EH (cell line): ENCODE measurements around the gene GSTP1.
"Not testable (repeated sequence)": the region's sequence is repeated elsewhere in the genome, so short reads cannot be mapped to it uniquely, and the experiment has no call there.

Source experiments
- DNase-seq: peaks from one replicate; pipeline ENCODE4 v3.0.0-alpha.2; 2015; ENCODE audit warnings: low read depth

GSTP1 gene

DNA sequence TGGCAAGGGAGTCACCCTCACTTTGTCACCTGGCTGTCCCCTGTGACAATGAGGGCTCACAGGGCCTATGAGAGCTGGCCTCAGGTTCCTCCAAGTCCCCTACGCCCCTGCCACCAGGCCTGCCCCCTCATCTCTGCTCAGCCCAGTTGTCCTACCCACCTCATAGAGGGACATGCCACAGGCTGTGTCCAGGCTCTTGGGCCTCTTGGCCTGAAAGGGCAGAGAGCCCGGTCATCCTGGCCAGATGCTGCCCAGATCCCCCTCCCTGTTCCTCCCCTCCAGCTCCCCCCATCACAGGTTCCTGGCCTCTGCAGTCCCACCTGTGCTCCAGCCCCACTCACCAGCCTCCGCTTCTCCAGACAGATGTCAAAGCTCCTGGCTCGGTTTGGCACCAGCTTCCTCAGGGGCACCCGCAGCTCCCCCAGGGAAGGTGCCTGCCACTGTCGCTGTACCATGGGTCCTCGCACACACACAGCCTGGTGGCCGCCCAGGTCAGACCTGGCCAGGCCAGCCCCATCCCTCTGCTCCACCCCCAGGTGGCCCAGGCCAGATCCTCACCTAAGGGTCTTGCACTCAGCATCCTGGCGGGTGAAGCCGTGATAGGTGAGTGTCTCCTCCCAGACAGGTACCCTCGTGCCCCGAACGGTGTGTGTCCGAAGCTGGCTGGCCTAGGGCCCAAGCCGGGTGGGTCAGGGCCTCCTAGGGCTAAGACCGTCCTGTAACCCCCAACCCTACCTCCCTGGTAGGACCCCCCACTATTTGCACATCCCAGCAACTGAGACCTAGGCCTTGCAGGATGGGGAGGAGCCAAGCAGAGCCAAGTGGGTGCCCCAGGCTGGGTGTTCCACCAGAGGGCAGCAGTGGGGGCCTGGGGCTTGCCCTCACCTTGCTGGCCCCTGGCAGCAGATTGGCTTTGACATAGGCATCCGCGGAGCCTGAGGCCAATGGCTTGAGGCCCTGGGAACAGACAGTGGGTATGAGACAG is 31.4 kb downstream of the GSTP1 start:
- peak; percentile 24 for DNase-seq

DNA sequence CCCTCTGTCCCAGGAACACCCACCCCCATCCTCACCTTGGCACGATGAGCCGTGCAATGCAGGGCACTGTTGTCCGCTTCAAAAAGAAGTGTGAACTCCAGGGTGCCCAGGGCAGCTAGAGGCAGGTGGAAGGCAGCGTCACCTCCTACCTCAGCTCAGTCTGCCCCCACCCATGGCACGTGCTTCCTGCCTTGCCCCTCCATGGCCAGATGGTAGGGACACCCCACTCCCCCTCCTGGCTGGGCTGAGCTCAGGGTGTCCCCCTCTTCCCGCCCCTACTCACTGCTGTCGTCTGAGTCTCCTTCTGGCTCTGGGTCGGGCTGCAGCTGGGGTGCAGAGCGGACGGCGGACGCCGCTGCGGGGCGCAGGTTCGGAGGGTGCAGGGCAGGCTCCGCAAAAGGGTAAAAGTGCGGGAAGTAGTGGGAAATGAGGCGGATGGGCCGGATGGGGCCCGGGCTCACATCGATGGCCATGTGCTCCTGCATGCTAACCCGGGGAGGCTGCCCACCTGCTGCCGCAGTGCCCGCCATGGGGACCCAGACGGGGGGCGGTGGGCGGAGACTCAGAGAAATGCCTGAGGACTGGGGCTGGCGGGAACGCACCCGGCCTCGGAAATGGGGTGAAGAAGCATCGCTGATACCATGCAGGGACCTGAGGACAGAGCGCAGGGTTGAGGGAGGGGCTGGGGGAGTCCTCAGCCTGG is 32.3 kb downstream of the GSTP1 start:
- DNase-seq = no peak

DNA sequence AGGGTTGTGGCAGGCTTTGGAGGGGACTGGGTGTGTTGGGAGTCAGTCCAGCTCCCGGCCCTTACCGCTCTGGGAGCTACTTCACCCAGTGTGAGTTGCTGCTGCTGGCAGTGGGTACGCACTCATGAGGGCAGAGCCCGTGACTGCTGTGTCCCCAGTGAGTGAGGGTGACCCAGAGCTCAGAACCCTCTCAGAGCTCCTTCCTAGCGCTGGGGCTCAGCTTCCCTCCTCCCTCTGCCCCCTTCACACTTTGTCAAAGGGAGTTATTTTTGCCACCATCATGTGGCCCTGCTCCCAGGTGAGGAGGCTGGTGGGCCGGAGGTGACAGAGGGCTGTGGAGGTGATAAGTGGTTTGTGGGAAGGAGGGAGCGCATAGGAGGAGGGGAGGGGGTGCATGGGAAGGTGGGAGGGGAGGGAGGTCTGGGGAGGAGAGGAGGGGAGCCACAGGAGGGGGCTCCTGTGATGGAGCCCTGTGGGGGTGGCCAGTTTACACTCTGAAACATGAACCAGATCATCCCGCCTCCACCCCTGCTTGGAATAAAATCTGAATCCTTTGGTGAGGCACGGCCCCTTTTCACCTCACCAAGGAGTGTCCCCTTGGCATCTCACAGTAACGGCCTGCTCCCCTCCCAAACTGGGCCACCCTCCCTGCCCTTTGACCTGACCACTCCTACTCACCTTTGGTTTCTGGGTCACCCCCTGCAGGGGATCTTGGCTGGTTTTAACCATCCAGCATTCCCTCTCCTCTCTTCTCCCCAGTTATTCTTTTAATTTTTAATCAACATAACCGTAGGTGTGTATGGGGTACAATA is 33.0 kb downstream of the GSTP1 start:
- no peak for DNase-seq

DNA sequence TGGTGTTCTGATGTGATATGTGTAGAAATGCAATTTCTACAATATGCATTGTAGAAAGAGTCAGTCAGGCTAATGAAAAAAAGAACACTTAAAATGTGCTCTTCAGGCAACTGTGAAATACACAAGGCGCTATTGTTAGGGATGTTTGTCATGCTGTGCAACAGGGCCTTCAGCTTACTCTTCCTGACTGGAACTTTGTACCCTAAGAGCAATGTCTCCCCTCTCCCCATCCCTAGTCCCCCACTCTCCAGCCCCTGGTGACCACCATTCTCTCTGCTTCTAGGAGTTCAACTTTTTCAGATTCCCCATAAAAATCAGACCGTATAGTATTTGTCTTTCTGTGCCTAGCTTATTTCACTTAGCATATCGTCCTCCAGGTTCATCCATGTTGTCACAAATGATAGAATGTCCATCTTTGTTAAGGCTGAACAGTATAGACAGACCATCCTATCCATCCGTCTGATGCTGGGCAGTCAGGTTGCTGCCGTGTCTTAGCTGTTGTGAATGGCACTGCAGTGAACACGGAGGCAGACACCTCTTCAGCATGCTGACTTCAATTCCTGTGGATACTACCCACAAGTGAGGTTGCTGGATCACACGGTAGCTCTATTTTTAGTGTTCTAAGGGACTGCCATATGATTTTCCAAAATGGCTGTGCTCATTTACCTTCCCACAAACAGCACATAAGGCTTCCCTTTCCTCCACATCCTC is 33.8 kb downstream of the GSTP1 start:
- no peak for DNase-seq

DNA sequence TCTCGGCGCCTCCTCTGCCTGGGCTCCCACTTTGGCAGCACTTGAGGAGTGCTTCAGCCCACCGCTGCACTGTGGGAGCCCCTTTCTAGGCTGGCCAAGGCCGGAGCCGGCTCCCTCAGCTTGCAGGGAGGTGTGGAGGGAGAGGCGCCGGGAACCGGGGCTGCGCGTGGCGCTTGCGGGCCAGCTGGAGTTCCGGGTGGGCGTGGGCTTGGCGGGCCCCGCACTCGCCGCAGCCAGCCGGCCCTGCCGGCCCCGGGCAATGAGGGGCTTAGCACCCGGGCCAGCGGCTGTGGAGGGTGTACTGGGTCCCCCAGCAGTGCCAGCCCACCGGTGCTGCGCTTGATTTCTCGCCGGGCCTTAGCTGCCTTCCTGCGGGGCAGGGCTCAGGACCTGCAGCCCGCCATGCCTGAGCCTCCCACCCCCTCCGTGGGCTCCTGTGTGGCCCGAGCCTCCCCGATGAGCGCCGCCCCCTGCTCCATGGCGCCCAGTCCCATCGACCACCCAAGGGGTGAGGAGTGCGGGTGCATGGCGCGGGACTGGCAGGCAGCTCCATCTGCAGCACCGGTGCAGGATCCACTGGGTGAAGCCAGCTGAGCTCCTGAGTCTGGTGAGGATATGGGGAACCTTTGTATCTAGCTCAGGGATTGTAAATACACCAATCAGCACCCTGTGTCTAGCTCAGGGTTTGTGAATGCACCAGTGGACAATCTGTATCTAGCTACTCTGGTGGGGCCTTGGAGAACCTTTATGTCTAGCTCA is 35.5 kb downstream of the GSTP1 start:
- not testable (repeated sequence) for DNase-seq

DNA sequence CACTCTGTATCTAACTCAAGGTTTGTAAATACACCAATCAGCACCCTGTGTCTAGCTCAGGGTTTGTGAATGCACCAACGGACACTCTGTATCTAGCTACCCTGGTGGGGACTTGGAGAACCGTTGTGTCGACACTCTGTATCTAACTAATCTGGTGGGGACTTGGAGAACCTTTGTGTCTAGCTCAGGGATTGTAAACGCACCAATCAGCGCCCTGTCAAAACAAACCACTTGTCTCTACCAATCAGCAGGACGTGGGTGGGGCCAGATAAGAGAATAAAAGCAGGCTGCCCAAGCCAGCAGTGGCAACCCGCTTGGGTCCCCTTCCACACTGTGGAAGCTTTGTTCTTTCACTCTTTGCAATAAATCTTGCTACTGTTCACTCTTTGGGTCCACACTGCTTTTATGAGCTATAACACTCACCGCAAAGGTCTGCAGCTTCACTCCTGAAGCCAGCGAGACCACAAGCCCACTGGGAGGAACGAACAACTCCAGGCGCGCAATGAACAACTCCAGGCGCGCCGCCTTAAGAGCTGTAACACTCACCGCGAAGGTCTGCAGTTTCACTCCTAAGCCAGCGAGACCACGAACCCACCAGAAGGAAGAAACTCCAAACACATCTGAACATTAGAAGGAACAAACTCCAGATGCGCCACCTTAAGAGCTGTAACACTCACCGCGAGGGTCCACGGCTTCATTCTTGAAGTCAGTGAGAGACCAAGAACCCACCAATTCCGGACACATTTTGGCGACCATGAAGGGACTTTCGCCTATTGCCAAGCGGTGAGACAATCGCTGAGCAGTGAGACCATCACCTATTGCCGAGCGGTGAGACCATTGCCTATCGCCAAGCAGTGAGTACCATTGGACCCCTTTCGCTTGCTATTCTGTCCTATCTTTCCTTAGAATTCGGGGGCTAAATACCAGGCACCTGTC is 36.3 kb downstream of the GSTP1 start:
- not testable (repeated sequence) for DNase-seq

DNA sequence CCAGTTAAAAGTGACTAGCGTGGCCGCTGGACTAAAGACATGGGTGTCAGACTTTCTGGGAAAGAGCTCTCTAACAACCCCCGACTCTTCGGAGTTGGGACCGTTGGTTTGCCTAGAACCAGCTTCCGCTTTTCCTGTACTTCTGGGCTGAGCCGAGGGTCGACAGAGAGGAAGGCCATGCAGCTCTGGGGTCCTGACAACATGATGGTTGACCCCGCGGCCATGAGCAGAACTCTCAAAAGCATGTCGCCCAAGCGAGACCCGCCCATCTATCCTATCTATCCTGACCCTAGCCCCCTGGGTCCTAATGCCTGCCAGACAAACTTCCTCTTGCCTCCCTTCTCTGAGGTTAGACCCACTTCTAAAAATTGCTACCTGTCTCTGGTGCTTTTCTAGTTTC is 37.0 kb downstream of the GSTP1 start:
- not testable (repeated sequence) for DNase-seq

DNA sequence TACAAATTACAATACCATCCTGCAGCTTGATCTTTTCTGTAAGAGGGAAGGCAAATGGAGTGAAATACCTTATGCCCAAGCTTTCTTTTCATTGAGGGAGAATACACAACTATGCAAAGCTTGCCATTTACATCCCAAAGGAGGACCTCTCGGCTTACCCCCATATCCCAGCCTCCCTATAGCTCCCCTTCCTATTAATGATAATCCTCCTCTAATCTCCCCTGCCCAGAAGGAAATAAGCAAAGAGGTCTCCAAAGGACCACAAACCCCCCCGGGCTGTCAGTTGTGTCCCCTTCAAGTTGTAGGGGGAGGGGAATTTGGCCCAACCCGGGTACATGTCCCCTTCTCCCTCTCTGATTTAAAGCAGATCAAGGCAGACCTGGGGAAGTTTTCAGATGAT is 38.3 kb downstream of the GSTP1 start:
- not testable (repeated sequence) for DNase-seq

DNA sequence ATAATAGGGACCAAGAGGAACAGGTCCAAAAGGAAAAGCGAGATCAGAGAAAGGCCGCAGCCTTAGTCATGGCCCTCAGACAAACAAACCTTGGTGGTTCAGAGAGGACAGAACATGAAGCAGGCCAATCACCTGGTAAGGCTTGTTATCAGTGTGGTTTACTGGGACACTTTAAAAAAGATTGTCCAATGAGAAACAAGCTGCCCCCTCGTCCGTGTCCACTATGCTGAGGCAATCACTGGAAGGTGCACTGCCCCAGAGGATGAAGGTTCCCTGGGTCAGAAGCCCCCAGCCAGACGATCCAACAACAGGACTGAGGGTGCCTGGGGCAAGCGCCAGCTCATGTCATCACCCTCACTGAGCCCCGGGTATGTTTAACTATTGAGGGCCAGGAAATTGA is 39.3 kb downstream of the GSTP1 start:
- DNase-seq = not testable (repeated sequence)

DNA sequence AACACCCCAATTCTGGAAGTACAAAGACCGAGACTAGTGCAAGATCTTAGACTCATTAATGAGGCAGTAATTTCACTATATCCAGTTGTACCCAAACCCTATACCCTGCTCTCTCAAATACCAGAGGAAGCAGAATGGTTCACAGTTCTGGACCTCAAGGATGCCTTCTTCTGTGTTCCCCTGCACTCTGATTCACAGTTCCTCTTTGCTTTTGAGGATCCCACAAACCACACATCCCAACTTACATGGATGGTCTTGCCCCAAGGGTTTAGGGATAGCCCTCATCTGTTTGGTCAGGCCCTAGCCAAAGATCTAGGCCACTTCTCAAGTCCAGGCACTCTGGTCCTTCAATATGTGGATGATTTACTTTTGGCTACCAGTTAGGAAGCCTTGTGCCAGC is 40.2 kb downstream of the GSTP1 start:
- not testable (repeated sequence) for DNase-seq

DNA sequence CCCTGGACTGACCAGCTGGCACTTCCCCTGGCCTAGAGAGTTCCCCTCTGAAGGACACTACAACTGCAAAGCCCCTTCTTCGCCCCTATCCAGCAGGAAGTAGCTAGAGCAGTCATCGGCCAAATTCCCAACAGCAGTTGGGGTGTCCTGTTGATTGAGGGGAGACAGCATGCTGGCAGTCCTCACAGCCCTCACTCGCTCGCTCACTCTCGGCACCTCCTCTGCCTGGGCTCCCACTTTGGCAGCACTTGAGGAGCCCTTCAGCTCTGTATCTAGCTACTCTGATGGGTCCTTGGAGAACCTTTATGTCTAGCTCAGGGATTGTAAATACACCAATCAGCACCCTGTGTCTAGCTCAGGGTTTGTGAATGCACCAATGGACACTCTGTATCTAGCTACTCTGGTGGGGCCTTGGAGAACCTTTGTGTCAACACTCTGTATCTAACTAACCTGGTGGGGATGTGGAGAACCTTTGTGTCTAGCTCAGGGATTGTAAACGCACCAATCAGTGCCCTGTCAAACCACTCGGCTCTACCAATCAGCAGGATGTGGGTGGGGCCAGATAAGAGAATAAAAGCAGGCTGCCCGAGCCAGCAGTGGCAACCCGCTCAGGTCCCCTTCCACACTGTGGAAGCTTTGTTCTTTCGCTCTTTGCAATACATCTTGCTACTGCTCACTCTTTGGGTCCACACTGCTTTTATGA is 42.7 kb downstream of the GSTP1 start:
- DNase-seq = not testable (repeated sequence)

DNA sequence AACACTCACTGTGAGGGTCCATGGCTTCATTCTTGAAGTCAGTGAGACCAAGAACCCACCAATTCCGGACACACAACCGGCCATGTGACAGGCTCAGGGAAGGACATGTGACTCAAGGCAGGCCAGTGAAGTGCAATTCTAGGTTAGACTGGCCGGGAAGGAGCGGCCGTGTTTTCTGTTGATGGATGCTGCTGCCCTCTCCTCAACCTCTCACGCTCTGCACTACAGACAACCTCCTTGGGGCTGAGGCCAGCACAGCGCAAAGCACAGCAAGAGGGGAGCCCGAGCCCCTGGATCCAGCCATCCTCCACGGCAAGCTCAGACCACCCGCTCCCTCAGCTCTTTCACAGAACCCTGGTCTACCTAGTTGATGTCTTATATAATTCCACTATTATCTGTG is 43.4 kb downstream of the GSTP1 start:
- DNase-seq = no peak

DNA sequence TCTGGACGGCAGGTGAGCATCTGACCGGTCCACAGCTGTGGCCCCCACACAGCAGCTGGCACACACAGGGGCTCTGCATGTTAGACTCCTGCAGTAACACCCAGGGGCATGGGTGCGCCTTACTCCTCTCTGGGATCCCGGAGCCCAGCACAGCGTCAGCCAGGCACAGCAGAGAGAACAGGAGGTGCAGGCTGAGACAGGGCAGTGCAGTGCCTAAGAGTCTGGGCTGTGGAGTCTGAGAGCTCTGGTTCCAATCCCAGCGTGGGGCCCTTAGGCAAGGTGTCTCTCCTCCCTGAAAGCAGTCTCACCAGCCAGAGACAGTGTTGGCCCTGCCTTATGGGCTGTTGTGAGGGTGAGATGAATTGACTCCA is 43.8 kb downstream of the GSTP1 start:
- DNase-seq = no peak

DNA sequence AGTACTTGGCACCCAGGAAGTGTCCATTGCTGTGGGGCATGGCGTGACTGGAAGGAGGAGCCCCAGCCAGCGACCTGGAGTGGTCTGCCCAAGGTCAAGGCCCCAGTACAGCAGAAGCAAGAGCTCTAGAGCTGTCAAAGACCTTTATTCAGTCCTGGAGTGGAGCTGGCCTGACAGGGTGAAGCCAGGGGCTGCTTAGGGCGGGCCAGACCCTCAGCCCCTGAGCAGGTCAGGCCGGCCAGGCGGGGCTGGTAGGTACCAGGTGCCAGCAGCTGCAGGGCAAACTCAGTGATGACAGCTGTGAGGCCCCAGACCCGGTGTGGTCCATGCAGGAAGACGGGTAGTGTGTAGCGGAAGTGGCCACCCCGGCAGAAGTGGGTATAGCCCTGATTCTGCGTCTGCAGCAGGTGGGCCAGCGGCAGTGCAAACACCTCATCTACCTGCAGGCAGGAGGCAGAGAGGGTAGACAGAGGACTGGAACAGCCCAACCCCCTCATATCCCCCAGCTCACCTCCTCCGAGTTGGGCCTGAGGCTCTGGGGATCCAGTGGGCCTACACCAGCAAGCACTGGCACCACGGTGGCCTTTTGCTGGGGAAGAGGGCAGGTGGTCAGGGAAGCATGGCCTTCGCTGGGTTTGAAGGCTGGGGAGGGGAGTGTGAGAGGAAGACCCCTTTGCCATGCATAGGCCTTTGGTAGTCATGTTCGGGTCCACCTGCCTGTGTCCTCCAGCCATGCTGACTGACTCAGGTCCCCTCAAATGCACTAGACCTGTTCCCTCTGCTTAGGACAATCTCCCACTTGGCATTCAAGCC is 44.4 kb downstream of the GSTP1 start:
- DNase-seq = no peak

DNA sequence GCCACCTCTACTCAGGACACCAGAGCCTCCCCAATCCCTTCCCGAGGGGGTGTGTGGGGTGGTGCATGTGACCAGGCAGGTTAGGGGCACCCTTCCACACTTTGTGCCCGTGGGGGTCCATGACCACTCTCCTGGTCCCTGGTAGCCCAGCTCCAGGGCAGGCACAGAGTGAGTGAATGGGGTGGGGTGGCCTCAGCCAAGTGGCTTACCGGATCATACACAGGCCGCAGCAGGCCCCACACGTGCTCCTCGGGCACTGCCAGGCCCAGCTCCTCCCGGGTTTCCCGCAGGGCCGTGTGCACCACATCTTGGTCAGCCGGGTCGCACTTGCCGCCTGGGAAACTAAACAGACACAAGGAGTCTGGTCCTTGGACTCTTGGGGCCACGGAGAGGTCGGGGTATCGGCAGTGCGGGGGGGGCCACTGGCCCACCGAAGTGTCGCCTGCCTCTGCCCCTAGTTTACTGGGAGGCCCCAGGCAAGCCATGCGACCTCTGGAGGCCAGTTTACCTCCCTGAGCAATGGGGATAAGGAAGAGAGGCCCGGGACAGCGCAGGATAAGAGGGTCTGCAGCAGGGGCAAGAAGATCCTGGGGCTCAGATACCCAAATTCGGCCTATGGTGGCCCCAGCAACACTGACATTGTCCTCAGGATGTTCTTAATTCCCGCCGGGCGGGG is 45.2 kb downstream of the GSTP1 start:
- DNase-seq = no peak

DNA sequence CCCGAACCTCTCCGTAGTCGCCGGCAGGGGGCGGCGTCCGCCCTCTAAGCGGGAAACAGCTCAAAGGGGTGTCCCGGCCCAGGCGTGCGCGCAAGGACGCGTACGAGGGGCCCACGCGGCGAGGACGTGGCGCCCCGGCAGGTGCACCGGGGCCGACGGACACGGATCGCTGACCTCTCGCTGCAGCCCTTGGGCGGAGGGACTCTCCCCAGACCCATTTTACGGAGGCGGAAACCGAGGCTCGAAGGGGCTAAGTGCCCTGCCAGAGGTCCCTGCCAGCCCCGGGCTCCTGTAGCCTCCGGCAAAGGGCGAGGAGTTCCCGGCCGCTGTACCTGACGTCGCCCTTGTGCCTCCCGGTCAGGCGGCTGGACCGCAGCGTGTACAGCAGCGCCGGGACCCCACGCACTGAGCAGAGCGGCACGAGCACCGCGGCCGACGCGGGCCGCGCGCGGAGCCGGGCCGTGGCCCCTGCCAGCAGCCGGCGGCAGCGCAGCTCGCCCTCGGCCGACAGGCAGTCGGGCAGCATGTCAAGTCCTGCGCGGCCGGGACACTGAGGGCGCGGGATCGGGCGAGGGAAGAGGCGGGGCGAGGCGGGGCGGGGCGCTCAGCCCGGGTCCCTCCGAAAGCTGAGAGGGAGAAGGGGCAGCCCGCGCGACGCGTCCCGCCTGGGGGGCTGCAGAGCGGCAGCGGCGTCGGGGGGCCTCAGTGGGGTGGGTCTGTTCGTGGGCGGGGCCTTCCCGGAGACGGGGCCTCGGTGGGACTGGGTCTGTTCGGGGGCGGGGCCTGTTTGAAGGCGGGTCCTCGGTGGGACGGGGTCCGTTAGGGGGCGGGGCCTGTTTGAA is 46.0 kb downstream of the GSTP1 start, which contains the start of gene NUDT8:
NUDT8 (minus strand) TSS at position 552 of the 842 bp plus-strand sequence; CDS start at position 526, 26 bp downstream.
- peak; percentile 80 for DNase-seq
